Hematopoietic multipotent progenitor cell treated with erythropoietin and hydrocortisone succinate and interleukin-3 and kit ligand, for 4 days (in vitro differentiated cells): ENCODE data around the gene MEF2A.
"Not testable (repeated sequence)": the region's sequence is repeated elsewhere in the genome, so short reads cannot be mapped to it uniquely, and the experiment has no call there.

Experiments
- DNase-seq: peaks from one replicate; pipeline ENCODE4 v3.0.0-alpha.2; 2015

Gene MEF2A

DNA sequence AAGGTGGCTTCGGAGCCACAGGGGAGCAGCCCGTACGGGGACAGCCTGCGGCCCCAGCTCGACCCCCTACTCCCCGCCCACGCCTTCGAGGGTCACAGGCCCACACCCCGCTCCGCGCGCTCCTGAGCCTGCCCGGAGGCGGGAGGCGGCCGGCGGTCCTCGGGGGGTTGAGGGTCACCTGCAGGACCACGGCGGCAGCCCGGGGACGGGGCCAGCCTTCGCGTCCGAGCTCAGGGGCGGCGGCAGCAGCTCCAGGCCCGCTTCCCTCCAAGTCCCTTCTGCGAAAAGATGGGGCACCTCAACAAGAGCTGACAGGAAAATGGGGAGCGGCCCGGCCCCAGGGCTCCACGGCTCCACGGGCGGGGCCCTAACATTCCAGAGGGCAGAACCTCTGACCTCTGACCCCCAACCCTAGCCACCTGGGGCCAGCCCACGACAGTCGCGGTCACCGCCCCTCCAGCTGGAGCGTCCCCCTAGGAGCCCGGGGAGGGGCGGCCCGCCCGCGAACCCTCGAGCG is 167.0 kb downstream of the MEF2A start:
- peak; percentile 44 for DNase-seq

- DNase-seq, result peak; percentile 98
Measured at GRCh38 chr15:99733268-99734039, 167.7 kb downstream of the MEF2A start, which contains the start of gene LYSMD4. Gene LYSMD4 (minus strand): TSS chr15:99733437. CDS start chr15:99731999, 1,438 bp downstream.

GRCh38 chr15:99734040-99734291 is 168.2 kb downstream of the MEF2A start:
- not testable (repeated sequence) for DNase-seq

- DNase-seq, result no peak
Measured at GRCh38 chr15:99734575-99734974, 168.8 kb downstream of the MEF2A start.

GRCh38 chr15:99735868-99736267 is 170.1 kb downstream of the MEF2A start:
- DNase-seq, result no peak

DNA sequence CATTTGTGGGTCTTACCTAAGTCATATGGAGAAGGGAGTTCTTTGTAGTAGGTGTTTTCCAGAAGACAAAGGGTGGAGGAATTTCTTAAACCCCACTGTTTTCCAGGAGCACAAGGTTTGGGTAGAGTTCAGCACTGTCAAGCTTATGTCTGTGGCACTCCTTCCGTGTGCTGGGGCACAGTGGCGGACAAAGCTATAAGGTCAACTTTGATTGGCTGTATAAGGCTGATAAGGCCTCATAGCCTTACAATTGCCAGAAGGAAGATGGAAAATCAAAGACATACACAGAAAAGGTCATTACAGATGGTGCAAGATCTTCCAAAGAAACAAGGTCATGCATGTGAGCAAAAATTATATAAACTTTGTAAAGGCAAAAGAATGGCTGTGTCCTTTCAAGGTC is 170.9 kb downstream of the MEF2A start:
- no peak for DNase-seq

DNA sequence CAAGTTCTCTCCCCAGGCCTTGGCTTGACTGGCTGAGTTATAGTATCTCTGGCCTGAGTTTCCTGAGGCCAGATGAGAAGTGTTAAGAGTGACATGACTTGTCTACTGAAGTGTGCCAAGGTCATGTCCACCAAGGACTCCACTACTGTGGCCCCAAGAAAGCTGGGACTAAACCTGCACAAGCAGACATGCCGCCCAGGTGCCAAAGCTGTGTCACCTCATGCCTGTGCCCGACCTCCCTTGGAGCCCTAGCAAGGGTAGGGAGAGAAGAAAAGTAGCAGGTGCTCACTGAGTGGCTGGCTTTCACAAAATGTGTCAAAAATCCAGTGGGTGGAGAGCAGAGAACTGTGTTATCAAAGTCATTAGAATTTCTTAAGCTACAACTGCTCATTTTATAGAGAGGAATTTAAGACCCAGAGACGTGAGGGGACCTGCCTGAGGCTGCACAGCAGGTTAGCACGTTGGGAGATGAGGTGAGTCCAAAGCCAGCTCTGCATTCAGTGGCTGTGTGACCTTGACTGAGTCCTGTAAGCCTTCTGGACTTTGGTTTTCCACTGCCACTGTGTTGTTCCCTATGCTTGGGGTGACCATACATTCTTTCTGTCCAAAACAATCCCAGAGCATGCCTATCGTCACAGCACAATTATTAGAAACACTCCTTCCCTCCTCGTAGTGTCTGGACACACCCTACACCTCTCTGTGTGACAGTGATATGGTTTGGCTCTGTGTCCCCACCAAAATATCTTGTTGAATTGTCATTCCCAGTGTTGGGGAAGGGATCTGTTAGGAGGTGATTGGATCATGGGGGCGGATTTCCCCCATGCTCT is 172.4 kb downstream of the MEF2A start:
- DNase-seq, result peak; percentile 37

- DNase-seq, result no peak
Measured at GRCh38 chr15:99741835-99742234, 176.1 kb downstream of the MEF2A start.

- DNase-seq, result no peak
Measured at GRCh38 chr15:99744142-99744541, 178.4 kb downstream of the MEF2A start.

DNA sequence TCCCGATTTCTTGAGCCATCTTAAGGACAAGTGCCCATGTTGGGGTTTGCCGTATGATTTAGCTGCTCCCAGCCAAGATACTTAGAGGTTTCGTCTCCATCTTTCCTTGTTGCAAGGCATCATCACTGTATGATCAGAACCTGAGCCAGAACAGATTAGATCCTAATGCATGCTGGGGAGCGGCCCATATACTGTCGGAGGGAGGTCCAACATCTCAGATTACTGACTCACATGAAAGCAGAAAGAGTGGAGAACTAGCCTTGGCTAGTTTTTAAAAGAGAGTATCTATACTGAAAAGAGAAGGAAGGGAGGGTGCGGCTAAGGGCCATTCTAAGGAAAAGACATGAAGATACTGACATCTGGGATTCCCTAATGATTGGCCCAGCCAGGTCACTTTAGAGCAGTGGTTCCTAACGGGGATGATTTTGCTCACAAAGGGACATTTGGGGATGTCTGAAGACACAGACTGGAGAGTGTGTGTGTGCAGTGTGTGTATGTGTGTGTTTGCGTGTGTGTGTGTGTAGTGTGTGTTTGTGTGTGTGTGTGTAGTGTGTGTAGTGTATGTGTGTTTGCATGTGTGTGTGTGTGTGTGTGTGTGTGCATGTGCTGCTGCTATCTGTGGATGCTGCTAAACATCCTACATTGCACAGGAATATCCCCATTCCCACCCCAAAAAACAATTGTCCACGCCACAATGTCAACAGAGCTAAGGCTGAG is 179.7 kb downstream of the MEF2A start:
- DNase-seq, result no peak

DNA sequence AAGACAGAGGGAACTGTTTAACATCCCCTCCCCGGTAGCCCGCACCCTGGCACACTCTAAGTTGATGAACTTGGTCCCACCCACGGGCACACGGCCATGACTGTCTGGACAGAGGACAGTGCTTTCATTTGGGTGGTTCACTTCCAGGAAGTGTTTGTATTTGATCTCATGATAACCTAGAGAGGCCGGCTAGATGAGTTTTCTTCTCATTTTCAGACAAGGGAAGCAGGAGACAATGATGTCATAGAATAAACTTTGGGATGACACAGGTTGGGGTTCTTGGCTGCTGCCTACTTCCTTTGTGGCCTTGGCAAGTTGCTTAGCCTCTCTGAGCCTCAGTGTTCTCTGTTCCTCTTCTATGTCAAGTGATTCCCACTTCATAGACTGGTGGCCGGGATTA is 183.6 kb downstream of the MEF2A start:
- no peak for DNase-seq

- DNase-seq, result not testable (repeated sequence)
Measured at GRCh38 chr15:99750326-99750725, 184.5 kb downstream of the MEF2A start.

DNA sequence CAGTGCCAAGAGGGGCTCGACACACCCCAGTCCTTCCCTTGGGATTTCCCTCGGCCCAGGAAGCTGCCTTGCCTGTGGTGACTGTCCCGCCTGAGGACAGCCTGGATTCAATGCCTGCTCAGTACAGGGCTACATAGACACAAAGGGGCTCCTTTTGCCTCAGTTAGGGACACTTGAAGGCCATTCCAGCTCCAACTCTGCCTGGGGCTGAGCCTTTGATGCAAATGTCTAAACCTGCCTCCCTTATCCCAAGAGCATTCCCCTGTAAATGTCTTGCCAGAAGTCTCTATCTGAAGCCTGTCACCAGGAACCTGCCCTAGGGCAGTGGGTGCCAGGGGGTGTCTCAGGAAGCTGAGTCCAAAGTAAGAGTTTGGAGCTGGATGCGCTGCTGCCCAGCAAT is 186.8 kb downstream of the MEF2A start:
- no peak for DNase-seq

DNA sequence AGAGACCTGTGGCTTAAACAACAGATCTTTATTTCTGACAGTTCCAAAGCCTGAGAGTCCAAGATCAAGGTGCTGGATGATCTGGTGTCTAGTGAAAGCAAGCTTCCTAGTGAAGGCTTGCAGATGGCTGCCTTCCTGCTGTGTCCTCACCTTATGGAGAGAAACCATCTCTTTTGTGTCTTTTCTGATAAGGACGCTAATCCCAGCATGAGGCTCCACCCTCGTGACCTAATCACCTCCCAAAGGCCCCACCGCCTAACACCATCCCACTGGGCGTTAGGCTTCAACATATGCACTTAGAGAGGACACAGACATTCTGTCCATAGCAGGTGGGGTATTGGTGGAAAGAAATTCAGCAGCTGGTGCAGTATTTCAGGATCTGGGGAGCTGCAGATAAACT is 187.3 kb downstream of the MEF2A start:
- DNase-seq, result peak; percentile 27

DNA sequence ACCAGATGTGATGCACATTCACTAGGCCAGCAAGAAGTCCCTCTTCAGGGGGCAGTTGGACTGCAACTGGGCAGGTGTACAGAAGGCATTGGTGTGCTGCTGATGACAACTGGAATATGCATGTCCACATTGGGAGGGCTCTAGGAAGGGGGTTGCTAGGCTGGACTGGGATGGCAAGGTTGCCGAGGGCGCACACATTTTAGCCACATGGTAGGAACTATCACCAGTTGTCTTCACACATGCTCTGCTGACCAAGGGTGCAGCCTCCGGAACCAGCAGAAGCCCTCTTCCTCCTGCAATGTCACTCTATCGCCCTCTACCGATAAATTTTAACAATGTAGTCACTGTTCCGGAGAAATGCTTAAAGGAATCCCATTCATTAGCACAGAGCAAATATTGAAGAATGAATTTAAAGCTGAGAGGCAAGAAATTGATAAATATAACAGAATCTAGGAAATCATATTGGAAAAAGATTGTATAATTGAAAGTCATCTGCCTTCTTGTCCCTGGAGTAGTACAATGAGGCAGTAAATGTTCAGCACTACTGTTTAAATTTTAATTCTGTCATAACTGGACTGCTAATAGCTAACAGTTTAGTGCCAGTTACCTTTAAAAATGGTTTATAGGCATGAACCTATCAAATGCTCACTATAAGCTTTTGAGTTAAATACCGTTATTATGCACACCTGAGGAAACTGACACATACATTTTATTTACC is 190.1 kb downstream of the MEF2A start:
- DNase-seq, result peak; percentile 87

DNA sequence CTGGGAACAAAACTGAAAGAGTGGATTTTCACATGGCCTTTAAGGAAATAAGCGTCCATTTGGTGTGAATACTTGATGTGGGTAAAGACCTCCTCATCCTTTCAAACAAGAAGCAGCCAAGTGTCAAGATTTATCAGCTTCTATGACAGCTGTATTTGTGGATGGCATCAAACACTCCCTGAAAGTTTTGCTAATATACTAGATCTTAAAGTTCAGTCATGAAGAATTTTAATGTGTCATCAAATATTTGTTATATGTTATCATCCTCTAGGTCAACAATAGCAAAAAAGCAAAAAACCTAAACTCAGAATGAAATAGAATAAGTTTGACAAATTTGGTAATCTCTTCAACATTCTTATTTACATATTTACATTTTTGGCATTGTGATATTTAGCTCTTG is 196.5 kb downstream of the MEF2A start:
- no peak for DNase-seq

GRCh38 chr15:99763827-99764226 is 198.0 kb downstream of the MEF2A start:
- no peak for DNase-seq

DNA sequence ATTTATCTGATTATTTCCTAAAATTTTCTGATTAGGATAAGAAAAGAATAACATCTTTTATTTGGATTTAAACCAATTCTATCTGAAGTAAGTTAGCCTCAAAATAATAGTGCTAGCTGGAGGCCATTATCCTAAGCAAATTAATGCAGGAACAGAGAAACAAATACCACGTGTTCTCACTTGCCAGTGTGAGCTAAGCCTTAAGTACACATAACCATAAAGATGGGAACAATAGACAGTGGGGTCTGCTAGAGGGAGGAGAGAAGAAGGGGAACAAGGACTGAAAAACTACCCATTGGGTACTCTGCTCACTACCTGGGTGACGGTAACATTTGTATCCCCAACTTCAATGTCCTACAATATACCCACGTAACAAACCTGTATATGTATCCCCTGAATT is 198.7 kb downstream of the MEF2A start:
- no peak for DNase-seq
